ENCODE measurements around the gene NIPAL3. TPM values are rescaled to one million over a fixed set of nuclear protein-coding genes. Genes with fewer than 3 reads are reported as not detected.
"Not testable (repeated sequence)": the region's sequence is repeated elsewhere in the genome, so short reads cannot be mapped to it uniquely, and the experiment has no call there.

NIPAL3 gene
- total RNA-seq, 1 donor from 2014 or later: 7.0 TPM

DNA sequence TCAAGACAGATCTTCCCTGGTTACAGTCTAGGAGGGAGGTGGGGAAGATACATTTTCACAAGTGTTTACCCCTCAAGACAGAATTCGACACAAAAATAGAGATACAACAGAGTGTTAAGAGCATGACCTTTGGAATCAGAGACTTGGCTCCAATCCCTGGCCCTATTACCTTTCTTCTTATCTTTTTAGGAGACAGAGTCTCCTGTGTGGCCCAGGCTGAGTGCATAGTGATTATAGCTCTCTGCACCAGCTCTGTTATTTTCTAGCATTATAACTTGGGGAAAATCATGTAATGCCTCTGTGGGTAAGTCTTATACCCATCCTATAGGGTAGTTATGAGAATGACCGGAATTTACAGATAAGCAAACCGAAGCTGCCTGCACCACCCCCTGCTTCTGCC is 9.8 kb downstream of the NIPAL3 start:
- DNase-seq: no peak

DNA sequence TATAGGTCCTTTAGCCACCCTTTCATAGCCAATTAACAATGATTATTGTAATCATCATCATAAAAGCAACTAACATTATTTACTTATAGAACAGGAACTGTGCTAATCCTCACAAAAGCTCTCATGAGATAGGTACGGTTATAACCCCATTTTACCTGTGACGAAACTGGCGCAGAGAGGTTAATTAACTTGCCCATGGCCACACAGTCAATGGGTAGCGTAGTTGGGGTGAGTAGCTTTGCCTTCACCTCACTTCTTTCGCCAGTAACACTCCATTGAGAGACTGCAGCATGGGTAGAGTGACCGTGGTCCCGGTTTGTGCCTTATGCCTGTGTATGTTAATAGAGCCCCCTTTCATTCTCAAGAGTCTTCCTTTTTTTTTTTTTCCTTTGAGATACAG is 10.3 kb downstream of the NIPAL3 start:
- no peak for DNase-seq

DNA sequence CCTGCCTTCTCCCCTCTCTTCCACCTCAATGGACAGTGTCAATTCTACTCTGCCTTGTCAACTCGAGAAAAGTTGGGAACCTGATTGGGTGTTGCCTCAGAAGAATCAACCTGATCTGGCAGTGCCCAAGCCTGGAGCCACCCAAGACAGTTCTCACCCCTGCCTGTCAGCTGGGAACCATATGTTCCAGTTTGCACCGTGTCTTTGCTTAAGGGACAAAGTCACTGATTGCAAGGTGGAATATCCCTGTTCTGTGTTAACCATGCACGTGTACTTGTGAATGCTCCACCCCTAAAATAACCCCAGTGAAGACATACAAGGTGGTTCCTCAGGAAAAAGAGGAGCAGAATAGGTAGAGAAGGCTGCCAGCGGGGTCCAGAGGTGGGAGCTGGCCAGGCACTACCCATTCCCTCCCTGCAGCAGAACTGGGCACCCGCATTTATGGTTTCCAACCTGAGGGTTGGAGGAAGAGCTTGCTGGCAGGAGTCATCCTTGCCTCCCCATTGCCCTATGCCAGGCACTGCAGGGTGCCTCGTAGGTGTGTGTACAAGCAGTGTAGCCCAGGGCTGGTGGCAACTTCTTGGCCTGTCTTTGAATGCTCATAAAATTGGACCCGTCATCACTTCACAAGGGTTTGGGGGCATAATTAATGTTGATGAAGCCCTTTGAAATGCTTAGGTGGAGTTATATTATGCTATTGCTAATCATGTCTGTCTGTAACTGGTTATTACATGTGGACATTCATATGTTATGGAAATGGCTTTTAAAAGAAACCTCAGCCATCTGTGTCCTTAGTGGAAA is 11.3 kb downstream of the NIPAL3 start:
- DNase-seq: no peak

DNA sequence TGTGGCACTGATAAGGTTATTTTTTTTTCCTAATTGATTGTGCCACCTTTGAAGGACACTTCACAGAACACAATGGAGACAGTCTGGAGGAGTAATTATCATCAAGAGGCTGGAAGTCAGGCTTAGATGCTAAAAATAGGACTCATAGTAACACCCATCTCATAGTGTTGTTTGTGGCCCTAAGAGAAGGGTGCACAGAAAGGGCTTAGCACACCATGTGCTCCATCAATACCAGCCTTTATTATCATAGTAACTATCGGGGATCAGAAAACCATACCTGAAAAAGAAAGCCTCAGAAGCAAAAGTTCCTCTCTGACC is 11.9 kb downstream of the NIPAL3 start:
- no peak for DNase-seq

DNA sequence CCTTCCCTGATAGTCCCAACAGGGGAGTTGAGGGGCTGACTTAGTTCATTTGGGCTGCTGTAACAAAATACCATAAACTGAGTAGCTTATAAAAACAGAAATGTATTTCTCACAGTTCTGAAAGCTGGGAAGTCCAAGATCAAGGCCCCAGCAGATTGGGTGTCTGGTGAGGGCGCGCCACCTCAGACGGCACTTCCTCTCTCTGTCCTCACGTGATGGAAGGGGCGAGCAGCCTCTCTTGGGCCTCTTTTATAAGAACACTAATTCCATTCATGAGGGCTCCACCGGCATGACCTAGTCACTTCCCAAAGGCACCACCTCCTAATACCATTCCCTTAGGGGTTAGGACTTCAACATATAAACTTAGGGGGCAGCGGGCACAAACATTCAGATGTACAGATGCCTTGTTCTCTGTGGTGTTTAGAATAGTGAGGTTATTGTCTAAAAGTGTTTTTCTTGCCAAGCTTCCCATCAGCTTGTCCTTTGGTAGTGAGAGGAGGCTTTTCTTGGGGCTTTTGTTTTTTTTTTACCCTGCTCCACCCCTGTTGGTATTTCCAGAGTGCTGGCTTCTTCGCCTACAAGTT is 20.3 kb downstream of the NIPAL3 start:
- DNase-seq: no peak

DNA sequence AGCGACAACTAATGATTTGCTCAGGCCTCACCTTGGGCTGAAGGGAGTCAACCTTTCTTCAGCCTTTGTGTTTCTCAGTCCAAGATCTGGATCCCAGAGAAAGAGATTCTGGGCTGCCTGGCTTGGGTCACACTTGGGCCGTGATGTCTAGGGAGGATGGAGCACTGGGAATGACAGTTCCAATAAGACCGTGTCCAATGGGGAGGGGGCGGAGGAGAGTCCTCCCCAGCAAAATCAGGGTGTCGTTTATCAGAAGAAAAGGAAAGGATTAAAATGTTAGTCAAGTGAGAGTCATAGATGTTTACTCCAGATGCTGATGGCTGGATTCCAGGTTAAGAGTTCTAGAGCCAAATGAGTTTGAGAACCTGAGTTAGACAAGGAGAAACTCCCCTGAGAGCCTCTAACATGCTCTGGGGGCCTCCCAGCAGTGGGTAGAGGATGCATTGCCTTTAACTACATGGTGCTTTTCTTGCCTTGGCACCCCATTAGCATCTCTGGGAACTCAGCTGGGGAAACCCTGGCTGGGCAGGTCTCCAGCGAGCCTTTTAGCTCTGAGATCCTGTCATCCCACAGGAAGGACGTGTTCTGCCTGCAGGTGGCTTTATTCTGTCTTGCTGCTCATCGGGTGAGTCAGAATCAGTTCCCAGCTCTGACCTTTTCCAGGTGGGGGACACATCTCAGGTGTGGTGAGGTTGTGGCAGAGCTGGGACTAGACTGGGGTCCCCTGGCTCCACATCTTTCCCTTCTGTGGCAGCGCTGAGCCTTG is 22.2 kb downstream of the NIPAL3 start:
- DNase-seq: no peak

DNA sequence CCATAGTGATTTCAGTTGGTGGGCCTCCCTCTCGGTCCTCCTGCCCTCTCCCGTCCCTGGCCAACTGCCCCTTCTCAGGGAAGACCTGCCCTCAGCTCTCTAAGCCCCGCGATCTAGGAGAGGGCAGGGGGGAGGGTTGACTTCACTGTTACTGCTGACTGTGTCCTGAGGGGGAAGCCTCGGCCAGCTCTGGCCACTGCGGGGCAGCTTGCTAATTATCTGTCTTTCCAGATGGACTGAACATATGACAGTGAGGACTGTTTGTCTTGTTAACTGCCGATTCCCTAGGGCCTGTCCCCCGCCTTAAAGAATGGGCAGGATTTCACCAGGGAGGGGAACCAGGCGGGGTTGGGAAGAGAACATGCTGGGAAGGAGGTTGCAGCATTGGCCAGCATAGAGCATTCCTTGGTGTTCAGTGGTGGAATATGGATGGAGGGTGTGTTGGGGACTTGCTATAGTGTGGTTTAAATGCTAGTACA is 22.9 kb downstream of the NIPAL3 start:
- no peak for DNase-seq

DNA sequence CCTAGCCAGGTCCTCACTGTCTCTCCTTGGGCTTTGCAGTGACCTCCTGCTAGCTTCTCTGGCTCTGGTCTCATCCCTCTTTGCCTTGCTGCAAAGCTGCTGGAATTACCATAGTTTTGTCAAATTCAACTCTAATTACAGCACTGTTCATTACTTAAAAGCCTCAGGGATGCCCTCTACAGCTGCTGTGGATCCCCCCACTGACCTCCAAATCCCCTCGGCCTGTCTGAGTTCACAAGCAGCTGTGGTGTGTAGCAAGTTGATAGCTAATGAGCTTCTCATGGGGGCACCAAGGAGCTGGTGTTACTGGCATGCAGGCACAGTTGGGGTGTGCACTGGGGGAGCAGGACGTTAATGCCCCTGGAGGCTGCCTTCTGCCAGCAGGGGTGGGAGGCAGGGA is 24.8 kb downstream of the NIPAL3 start:
- DNase-seq: no peak

DNA sequence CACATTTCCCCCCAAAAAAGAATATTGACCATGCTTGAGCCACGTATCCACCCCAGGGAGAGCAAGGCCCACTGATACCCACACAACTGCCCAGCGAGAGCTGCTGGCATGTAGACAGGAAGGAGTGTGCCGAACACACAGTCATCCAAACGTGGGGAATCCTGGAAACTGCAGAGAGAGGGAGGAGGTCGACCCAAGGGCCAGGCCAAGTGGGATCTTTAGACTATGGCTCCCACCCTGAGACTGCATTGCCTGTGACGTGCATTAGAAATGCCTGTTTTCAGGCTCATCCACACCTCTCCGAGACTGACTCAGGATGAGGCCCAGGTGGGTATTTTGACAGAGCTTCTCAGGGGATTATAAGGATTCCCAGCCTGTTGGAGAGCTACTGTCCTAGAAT is 25.9 kb downstream of the NIPAL3 start:
- DNase-seq: no peak

DNA sequence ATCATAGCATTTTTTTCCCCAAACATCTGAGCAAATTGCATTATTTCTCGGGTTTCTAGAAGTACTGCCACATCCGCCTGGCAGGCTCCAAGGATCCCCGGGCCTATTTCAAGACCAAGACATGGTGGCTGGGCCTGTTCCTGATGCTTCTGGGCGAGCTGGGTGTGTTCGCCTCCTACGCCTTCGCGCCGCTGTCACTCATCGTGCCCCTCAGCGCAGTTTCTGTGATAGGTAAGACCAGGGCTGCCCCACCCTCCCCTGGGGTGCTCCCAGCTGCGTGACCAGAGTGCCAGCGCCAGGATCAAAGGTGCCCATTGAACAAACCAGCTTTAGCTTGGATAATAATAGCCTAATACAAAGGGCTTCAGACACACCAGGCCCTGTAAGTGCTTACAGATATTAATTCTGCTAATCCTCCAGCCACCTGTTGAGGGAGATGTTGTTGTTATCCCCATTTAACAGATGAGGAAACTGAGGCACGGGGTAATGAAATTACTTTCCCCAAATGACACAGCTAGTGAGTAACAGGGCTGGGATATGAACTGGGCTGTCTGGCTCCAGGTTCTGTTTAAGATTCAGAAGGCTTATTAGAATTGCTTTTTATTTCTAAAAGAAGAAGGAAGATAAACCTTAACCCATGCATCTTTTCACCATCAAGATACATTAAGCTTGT is 26.5 kb downstream of the NIPAL3 start:
- no peak for DNase-seq

DNA sequence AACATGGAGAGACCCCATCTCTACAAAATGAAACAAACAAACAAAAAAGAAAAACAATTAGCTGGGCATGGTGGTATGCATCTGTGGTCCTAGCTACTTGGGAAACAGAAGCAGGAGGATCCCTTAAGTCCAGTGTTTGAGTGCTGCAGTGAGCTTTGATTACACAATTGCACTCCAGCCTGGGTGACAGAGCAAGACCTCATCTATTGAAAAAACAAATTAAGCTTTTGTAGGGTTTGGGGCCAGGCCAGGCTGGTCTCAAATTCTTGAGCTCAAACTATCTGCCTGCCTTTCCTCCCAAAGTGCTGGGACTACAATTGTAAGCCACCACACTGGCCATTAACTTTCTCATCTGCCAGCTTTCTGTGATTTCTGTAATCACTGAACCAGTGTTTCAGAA is 27.2 kb downstream of the NIPAL3 start:
- DNase-seq: no peak

DNA sequence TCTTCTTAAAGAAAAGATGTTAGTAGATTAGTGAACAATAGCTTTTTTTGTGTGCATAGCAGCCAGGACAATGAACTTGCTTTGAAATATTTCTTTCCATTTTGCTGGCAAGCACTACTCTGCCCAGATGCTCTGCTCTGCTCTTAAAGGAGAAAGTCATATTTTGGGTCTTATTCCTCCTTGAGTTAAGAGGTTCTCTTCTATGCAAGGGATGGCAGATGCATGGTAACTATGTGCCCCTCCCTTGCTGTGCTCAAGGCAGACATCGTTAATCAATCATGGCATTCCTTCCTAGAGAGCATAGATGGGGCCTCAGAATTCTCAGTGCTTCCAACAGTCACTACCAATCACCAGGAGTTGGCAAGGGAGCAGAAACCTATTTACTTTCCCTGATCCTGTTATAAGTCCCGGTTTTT is 27.6 kb downstream of the NIPAL3 start:
- DNase-seq: no peak

DNA sequence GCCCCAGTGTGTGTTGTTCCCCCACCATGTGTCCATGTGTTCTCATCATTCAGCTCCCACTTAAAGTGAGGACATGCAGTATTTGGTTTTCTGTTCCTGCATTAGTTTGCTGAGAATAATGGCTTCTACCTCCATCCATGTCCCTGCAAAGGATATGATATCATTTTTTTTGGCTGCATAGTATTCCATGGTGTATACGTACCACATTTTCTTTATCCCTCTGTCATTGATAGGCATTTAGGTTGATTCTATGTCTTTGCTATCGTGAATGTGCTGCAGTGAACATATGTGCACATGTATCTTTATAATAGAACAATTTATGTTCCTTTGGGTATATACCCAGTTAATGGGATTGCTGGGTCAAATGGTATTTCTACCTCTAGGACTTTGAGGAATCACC is 30.8 kb downstream of the NIPAL3 start:
- not testable (repeated sequence) for DNase-seq

DNA sequence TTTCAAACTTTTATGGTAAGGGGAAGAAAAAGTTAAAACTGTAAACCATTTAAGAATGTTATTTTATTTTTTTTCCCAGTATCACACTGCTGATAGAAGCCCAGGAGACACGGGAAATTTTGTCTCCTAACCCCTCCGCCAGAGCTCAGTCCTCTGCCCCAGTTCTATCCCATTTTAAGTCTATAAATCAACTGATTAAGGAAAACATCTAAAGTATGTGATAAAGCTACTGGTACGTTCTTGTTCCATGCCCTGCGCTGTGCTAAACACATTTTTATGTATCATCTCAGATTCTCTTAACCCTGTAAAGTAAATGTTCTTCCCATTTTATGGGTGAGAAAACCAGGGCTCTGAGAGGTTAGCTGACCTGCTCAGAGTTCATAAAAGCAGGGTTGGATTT is 34.7 kb downstream of the NIPAL3 start:
- no peak for DNase-seq

DNA sequence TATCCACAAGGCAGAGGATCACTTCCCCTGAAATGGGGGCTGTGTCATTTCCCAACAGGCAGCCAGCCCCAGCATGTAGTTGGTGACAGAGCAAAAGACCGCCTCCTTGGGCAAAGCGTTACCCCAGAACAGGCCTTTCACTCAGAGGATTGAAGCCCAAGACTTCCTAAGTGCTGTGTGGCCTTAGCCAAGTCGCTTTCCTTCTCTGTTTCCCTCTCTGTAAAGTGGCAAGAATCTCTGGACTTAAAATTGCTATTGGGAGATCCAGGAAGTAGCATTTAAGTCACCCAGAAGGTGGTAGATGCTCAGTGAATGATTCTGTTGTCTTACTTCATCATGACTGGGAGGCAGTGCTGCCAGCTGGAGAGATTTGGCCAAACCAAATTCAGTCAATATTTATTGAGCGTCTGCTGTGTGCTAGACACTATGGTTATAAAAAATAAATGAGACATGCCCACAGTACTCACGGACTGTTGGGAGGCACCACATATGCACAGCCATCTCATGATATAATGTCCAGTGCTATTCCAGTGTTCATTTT is 35.3 kb downstream of the NIPAL3 start:
- DNase-seq: no peak

DNA sequence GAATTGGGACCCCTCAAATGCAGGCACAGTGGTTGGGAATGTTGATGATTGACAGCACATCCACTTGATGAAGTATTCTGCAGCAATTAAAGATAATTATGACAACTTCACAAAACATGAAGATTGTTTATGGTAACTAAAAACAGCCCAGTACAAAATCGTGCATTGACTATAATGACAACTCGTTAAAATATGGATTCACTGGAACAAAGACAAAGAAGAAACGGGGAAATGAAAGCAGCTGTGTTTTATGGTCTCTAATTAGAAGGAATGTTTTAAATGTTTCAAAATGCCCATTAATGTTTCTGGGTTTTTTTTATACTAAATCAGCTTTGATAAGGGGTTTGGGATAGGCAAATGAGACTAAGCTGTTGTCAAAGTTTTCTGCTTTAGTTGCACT is 36.1 kb downstream of the NIPAL3 start:
- no peak for DNase-seq

DNA sequence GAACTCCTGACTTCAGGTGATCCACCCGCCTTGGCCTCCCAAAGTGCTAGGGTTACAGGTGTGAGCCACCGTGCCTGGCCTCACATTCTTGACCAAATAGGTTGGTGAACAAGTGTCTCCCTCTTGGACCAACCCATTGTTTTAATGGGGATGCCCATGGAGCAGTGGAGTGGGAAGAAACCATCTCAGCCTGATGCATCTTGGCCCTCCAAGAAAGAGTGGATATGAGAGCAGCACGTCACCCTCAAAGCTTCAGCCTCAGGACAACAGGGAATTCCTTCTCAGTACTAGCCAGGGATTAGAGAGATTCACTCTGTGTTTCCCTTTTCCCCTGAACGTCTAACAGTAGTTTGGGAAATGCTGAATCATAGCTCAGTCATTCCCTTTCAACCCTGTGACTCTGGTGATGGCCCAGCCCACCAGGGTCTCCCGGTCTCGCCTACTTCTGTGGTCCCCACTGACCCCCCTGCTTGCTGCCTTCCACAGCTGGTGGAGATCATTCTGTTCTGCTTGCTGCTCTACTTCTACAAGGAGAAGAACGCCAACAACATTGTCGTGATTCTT is 37.4 kb downstream of the NIPAL3 start:
- no peak for DNase-seq

DNA sequence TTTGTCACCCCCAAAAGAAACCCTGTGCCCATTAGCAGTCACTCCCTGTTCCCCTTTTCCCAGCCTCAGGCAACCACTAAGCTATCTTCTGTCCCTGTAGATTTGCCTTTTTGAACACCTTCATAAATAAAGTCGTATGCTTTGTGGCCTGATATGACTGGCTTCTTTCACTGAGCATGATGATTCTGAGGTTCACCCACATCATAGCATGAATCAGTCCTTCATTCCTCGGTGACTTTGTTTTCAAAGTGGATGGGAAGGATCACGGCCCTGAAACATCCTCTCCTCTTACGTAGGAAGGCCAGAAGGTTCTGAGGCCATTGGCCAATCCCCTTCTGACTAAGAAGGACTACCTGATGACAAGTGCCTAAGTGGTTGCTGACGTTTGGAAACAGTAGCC is 39.1 kb downstream of the NIPAL3 start:
- no peak for DNase-seq

DNA sequence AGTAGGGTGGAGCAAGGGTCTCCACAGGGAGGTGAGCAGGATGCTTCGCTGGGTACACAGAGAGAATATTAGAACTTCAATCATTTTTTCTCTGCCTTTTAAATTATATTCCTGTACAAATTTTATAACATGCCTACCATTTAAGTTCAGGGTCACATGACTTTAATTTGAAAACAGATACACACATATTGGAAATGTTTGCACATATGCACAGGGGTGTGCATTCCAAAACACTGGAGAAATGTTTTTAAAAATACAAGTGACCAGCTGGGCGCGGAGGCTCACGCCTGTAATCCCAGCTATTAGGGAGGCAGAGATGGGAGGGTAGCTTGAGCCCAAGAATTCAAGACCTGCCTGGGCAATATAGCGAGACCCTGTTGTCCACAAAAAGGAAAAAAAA is 39.7 kb downstream of the NIPAL3 start:
- no peak for DNase-seq

DNA sequence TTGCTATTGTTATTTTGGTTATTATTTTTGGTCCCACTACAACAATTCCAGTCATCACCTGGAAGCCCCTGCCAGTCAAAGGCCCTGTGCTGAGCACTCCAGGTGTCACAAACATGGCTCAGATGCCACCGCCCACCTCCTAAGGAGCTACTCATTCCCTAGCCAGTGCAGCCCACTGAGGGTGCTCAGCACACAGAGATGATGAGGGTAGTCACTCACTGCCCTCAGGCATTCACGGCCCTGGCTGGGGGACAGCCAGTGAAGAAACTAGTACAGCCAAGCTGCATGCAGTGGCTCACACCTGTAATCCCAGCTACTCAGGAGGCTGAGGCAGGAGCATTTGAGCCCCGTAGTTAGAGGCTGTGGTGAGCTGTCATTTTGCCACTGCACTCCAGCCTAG is 42.3 kb downstream of the NIPAL3 start:
- no peak for DNase-seq

DNA sequence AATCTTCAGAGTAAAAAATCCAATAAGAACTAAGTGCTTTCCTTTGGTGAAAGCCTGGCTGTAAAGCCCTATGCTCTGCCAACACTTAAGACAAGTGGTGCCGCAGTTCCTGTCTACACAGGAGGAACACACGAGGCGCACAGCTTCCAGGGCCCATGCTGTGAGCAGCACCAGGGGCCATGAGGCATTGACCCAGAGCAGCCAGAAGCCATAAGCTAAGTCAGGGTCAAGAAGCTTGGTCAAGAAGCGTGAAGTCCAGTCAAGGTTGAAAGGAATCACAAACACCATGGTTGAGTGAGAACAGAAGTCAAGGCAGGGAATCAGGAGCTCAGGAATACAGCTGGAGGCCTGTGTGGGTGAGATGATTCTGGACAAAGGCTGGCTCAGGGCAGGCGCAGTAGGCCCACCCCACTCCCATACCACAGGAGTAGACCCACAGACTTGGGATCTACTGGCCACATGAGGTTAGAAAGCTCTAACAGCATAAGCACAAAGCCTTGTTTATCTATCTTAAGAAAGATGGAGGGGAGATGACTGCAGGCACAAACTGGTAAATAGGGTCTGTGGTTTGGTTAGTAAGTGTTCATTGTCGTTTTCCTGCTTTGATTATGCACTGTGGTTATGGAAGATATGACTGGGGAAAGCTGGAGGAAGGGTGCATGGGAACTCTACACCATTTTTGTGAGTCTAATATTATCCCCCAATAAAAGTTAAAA is 44.1 kb downstream of the NIPAL3 start:
- no peak for DNase-seq

DNA sequence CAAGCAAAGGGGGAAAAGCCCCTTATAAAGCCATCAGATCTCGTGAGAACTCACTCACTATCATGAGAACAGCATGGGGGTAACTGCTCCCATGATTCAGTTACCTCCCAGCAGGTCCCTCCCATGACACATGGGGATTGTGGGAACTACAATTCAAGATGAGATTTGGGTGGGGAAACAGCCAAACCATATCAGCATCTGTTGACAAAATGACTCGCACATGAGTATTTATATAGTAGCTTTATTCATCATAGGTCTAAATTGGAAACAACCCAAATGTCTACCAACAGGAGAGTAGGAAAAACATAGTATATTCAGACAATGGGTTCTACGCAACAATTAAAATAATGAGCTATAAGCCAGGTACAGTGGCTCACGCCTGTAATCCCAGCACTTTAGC is 46.5 kb downstream of the NIPAL3 start:
- not testable (repeated sequence) for DNase-seq
